SKM-1 treated with dmso at 0.1 percent for 144 hours (cell line): ENCODE data around the gene PCLO.
"Not testable (repeated sequence)": the region's sequence is repeated elsewhere in the genome, so short reads cannot be mapped to it uniquely, and the experiment has no call there.

ENCODE experiments used
- DNase-seq: peaks from one replicate; lab custom pipeline; 2025; ENCODE audit not compliant: unreplicated experiment; lab: John Stamatoyannopoulos, UW

PCLO gene

DNA sequence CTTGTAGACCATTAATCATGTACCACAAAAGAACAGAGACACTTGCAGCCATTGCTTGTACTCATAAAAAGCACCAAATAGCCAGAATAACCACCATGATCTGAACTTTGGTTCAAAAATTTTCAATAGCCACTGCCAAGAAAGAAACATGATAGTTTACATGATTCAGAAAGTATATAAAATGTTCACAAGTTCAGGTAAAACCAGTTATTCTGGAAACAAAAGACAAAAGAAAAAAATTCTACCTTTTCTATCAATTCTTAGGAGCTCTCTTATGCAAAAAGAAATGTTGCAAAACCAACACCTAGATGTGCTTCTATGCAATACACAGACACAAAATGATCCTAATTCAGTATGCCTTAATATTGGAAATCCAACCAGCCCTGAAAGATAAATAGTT lies 108.7 kb downstream of the PCLO start:
- no peak for DNase-seq

DNA sequence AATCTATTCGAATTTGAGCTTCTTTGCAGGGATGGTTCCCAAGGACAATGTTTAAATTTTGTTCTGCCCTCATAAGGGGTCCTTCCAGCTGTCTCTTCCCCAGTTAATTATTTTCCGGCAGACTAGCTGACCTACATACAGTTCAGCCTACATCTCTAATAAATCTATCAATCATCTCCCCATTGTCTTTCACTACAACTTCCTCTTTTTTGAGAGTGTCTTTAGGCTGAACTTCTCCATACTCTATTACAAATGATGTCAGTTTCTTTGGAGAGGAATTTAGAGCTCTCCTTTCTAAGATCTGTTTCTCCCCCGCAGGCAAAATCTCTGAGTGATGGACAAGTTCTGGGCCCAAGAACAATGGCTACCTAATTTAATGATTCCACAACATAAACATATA lies 122.2 kb downstream of the PCLO start:
- no peak for DNase-seq

DNA sequence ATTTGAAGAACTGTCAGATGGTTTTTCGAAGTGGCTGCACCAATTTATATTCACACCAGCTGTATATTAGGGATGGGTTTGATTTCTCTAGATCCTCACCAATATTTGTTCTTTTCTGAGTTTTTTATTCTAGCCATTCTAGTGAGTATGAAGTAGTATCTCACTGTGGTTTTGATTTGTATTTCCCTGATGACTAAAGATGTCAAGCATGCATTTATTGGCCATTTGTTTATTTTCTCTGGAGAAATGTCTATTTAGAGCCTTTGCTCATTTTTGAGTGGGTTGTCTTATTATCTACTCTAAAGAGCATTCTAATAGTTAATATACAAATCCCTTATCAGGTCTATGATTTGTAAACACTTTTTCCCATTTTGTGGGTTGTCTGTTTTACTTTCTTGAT lies 123.9 kb downstream of the PCLO start:
- no peak for DNase-seq

DNA sequence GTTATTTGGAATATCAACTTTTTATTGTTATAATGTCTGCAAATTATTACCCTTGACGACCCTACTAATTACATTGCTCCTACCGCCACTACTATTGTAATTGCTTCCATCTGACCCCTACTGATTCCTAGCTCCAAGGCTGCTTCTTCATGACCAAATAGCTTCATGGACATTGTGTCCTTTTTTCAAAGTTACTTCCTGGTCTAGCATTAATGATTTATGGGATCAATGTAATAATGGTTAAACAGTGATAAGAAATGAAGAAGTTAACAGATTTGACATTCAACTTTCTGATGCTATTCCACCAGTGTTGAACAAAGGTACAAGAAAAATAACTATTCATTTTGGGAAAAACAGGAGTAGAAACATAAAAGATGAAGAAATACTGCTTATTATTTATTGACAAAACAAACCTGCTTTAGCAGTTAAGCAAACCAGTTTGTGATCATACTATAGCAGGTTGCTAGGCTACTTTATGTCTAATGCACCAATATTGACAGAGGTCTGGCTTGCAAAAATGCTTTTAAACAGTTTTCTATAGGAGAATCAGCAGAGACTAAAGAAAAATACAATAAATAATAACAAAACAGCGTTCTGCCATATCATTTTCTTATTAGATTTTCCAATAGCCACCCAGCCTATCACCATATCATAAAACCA lies 125.8 kb downstream of the PCLO start:
- no peak for DNase-seq

DNA sequence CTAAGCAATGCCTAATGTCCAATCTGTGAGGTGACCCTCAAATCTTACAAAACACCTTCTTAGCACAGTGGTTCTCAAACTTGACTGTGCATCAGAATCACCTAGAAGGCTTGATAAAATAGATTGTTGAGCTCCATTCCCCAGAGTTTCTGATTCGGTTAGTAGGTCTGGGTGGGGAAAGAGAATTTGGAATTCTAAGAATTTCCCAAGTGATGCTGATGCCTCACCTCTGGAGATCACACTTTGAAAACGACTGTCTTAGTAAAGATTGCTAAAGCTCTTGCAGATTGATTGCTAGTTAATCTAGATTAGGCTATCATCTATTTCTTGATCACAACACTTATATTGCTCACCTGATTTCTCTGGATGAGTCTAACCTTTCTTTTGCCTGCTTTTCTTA lies 126.6 kb downstream of the PCLO start:
- DNase-seq = no peak

DNA sequence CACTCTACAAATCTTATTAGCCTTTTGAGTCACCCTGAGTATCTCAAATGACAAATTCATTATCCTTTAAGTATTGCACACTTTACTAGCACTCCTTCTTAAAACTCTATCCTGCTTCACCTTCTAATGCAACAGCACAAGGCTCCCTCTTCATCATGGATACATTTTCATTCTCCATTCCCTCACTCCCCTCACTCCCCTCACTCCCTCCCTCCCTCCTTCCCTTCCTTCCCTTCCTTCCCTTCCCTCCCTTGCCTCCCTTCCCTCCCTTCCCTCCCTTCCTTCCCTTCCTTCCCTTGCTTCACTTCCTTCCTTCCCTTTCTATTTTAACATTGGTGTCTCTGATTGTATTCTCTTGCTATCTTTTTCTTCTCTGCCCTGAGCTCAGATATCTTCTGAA lies 130.5 kb downstream of the PCLO start:
- no peak for DNase-seq

DNA sequence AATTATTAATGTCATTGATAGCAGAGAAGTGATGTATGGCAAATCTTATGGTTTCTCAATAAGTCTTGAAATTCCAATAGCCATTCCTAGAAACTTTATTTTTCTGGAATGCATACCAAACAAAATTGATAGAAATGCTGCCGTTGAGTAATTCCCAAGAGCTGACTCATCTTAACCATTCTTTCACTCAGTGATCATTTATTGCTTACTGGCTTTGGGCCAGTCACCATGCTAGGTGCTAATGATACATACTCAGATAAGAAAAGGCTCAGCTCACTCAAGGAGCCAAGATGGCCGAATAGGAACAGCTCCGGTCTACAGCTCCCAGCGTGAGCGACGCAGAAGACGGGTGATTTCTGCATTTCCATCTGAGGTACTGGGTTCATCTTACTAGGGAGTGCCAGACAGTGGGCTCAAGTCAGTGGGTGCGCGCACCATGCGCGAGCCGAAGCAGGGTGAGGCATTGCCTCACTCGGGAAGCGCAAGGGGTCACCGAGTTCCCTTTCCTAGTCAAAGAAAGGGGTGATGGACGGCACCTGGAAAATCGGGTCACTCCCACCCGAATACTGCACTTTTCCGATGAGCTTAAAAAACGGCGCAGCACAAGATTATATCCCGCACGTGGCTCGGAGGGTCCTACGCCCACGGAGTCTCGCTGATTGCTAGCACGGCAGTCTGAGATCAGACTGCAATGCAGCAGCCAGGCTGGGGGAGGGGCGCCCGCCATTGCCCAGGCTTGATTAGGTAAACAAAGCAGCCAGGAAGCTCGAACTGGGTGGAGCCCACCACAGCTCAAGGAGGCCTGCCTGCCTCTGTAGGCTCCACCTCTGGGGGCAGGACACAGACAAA lies 138.6 kb downstream of the PCLO start:
- DNase-seq = not testable (repeated sequence)

DNA sequence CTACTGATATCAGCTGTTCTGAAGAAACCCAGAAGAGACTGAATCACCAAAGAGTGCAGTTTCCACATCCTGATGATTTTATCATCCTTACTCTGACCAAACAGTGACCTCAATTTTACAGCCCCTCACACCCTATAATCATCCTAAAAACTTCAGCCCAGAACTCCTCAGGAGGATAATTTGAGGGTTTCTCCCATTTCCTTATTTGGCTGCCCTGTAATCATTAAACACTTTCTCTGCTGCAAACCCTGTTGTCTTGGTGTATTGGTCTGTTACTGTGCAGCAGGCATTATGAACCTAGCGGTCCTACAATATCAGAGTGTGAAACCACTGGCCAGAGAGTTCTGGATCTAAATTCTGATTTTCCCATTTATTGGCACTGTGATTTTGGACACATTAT lies 141.7 kb downstream of the PCLO start:
- no peak for DNase-seq

DNA sequence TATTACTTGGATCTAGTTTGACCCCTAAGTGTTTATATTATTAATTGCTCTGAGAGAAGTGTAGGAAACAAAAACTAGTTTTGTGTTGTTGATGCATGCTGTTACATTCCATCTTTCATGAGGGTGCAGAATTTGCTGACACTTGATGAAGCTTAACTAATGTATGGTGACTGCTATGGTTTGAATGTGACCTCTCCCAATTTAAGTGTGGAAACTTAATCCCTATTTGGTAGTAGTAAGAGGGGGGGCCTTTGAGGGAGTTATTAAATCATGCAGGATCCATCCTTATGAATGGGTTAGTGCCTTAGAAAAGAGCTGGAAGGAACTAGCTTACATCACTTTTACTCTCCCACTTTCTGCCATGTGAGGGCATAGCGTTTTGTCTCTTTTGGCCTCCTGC lies 142.5 kb downstream of the PCLO start:
- no peak for DNase-seq

DNA sequence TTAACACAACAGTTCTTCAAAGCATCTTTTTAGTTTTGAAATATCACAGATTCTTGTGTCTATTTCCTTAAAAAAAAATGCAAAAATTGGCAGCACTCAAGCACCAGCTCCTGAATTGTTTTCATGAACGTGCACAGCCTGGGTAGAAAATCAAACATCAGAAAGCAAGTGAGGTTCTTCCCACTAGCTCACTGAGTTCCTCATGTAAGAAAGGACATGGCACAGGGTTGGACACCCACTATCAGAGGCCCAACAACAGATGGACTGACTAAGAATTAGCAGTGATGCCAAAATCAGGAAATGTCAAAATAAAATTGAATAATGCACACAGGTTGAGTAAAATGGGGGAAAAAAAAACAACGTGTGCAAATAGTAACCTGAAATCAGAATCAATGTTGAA lies 146.8 kb downstream of the PCLO start:
- no peak for DNase-seq

DNA sequence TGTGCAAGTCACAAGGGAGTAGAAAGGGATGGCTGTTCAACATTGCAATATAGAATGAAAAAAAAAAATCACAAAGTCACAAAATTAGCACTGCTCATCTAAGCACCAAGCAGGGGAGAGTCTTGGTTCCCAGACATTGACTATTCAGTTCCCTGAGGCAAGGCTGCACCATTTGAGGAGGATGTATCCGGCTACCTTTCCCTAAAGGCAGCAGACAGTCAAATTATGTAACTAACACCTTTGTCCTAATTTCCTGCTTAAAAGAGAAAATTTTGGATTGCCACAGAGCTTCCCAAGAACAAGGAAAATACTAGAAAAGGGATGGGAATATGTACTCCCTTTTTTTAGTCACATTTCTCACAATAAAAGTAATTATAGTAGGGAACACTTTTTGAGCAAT lies 148.1 kb downstream of the PCLO start:
- DNase-seq = no peak

DNA sequence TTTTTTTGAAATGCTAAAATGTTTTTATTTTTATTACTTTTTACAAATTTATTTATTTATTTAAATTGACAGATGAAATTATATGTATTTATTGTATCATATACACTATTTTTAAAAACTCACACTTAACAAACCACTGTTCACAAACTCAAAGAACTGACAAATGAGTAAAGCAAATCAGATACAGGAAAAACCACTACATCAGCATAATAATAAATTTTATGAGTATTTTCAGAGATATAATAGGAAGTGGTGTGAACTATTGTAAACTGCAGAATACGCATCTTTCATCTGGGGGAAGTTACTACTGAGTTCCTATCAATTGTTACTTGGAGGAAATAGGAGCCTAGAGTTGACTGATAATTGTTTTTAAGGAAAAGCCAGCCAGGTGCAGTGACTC lies 150.7 kb downstream of the PCLO start:
- no peak for DNase-seq

DNA sequence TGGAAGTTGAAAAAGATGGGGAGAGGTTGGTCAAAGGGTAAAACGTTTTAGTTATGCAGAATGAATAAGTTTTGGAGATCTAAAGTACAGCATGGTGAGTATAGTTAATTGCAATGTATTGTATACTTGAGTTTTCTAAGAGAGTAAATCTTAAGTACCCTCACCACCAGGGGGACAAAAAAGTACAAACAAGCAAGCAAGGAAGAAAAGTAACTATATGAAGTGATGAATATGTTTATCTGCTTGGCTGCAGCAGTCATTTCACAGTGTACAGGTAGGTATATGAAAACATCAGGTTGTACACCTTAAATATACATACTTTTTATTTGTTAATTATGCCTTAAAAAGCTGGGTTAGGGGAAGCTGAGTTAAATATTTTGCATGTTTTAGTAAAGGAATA lies 157.3 kb downstream of the PCLO start:
- no peak for DNase-seq

DNA sequence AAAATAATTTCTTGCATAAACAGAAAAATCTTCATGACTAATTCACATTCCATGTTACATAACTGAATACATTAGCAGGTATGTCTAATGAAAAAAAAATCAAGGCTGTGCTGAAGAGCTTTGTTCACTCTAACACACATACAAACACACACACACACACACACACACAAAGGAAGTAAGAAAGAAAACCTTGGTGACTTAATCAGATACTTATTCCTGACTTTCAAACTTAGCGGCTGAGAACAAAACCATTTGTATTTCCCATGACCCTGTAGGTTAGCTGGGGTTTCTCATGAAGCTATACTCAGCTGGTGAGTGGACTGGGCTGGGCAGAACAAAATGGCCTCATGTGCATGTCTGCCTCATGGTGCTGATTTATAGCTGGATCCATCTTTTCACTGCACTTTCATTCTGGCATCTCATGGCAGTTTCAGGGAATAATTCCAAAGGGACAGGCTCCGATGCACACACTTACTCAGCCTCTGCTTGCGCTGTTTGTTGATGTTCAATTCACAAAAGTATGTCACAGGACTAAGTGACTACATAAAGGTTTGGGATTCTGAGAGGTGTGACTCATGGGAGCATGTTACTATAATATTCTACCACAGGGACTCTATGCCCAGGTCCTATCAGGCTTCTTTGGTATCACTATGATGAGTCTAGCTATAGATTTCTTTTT lies 161.2 kb downstream of the PCLO start:
- no peak for DNase-seq

DNA sequence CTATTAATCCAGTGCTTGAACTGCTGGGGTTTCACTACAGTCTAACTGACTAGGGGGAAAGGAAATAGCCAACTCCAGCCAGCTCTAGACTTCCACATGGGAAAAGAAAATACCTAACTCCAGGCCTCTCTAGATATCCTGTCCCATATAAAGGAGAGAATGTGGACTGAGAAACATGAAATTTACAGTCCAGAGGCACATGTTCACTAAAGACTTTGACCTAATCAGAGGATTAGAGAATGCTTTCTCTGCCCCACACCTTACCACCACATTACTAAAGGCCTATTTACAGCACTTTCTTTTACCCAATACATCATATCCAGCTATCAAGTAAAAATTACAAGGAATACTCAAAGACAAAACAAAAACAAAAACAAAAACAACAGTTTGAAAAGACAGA lies 164.2 kb downstream of the PCLO start:
- DNase-seq = no peak

DNA sequence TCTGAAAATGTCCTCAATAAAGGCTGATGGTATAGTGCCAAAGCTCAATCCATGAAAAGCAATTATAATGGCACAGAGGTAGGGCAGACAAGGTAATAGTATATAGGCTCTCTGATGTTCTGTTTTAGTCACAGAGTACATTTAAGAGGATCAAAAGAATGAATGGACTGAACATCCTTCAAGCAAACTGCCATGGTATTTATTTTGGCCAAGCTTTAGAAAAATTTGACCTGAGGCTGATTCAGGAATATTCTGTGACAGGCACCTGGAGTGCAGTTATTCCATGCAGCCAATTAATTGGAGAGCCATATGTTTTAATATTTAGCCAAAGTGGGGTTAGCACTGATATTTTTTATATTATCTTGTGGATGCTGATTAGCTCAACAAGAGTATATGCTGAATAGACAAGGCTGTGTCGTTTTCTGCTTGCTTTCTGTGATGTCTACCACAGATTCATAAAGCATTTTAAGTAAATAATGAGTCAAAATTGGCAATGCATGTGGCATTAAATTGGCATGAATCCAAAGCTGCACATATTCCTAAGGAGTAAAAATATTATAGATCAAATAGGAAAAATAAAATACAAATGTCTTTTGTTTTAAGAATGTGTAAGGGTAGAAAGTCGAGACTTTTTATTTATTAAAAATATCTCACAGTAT lies 177.4 kb downstream of the PCLO start:
- DNase-seq = no peak

DNA sequence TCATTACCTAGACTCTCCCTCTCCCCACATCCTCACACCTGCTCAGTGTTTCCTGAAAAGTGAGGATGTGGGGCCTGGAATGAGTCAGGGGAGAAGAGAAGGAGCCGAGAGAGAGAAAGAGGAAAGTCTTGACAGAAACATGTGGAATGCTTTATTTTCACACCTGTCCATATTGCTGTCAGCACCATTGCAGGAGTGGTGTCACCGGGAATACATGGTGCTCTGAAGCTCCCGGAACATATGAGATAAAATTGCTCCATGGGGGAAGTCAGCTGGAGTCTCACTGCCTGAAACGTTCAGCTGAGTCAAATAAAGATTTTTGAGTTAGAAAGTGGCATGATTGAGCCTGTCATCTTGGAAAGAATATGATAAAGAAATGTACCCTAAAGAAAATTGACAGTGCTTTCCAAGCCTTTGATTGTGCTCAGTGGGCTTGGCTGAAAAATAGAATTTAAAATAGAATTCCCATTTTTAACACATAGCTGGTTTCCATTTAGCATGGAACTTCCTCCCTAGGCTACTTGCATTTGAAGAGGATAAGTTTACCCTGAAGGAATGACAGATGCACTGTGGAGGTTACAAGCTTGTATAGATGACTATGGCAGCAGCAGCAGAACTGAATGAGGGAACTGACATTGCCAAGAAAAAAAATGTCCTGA lies 182.4 kb downstream of the PCLO start:
- DNase-seq = no peak

DNA sequence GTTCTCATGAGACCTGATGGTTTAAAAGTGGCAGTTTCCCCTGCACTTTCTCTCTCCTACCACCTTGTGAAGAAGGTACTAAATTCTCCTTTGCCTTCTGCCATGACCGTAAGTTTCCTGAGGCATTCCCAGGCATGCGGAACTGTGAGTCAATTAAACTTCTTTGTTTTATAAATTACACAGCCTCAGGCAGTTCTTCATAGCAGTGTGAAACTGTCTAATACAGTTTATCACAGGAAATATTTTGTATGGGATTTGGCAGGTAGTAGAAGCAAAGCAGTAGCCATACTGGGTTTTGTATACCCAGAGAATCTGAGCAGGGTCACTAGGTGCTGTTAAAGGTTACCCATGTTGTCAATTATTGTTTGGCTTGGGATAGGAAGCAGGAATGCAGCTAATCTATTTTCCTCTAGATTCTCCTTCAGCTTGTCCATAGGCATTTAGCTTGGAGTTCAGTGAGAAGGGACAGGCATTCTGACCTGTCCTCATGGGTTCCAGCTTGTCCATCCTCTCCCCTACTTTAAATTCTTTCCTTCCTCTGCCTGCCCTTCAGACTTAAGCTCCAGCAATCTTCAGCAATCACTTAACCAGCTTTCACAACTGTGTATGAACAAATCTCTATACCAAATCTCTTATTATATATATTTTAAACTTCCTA lies 186.7 kb downstream of the PCLO start:
- DNase-seq = no peak

DNA sequence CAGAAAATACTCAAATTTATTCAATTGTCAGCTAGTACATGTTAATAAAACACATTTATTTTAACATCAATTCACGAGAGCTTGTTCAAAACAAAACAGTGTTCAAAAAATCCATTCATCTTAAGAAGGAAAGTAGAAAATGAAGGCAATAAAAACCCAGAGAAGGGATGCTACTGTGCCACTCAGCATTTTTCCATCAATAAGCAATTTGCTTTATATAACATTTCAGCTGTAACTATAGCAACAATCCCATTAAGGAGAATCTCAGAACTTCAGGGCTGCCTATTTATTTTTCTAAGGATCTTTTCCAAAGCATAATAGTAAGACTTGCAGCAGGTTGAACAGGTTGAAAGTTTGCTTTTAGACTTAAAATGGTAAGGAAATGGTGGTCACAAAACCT lies 190.5 kb downstream of the PCLO start:
- DNase-seq = no peak
